ENCODE data around the gene UBR4.

DNA sequence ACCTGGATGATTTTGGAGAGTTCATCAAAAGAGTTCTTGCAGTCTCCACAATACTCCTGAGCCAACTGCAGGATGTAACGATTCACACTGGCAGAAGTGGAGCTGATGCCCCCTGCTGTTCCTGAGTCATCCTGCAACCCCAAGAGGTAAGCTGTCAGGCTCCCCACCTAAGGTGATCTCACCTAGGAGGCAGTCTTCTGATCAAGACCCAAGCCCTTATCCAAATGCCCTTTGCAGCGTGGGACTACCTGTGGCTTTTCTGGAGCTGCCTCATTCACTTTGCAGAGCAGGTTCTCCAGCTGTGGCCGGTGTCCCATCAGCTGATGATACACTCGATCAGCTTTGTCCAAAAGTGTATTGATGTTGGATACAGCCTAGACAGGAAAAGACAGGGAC, 96.4 kb downstream of the UBR4 start:
- TF ChIP-seq, protein P1, sequence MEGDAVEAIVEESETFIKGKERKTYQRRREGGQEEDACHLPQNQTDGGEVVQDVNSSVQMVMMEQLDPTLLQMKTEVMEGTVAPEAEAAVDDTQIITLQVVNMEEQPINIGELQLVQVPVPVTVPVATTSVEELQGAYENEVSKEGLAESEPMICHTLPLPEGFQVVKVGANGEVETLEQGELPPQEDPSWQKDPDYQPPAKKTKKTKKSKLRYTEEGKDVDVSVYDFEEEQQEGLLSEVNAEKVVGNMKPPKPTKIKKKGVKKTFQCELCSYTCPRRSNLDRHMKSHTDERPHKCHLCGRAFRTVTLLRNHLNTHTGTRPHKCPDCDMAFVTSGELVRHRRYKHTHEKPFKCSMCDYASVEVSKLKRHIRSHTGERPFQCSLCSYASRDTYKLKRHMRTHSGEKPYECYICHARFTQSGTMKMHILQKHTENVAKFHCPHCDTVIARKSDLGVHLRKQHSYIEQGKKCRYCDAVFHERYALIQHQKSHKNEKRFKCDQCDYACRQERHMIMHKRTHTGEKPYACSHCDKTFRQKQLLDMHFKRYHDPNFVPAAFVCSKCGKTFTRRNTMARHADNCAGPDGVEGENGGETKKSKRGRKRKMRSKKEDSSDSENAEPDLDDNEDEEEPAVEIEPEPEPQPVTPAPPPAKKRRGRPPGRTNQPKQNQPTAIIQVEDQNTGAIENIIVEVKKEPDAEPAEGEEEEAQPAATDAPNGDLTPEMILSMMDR (IDR thresholded peaks at IDR 0.05), result peak in 1 of 2 donors; percentile 29
- TF ChIP-seq POLR2A (IDR thresholded peaks at IDR 0.05) (no peak), POLR2AphosphoS5 (IDR thresholded peaks at IDR 0.05) (no peak)

Data from suprapubic skin (tissue), 4 donors.